SK-N-MC (cell line): ENCODE measurements around the gene AFAP1L2.

Source experiments
- FOXP2 ChIP-seq: optimal IDR thresholded peaks from 2 replicates; pipeline ENCODE3; 2011; ENCODE audit warnings: mild to moderate bottlenecking, moderate library complexity; ENCODE audit not compliant: insufficient read depth; ENCODE audit errors: extremely low read length, control extremely low read depth
- POLR2AphosphoS5 ChIP-seq: IDR thresholded peaks from 2 replicates; pipeline ENCODE4 v1.6.1; 2012; ENCODE audit warnings: mild to moderate bottlenecking, low read depth, low read length, borderline replicate concordance

- TF ChIP-seq POLR2AphosphoS5 (no peak), FOXP2 (no peak)
Observed at GRCh38 chr10:114289096-114289436, 115.2 kb downstream of the AFAP1L2 start.
